Measurements from ENCODE around the gene PCDHB13. TPM values are rescaled to one million over a fixed set of nuclear protein-coding genes. Genes with fewer than 3 reads are reported as not detected.
"Not testable (repeated sequence)": the region's sequence is repeated elsewhere in the genome, so short reads cannot be mapped to it uniquely, and the experiment has no call there.

The PCDHB13 gene
- total and polyA plus RNA-seq, 2 of the 13 experiments (the other 11 are each of a cell fraction or from before 2014, with no cell fraction given), result 0.57 to 0.80 TPM

DNA sequence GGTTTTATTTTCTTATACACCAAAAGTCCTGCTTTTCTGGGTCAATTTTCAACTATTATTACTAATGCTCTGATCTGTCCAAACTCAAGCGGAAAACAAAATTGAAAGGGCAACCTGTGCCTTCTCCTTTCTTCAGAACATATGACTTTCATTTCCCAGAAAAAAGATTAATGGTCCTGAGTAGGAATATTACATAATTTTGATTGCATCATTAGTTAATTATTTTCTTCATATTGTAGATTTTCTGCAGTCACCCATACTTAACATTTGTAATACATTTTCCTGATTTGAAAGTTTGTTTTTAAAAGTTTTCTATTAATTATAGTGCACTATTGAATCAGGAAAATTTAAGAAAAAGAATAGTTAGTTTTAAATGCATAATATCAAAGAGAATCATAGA, 37.8 kb upstream of the PCDHB13 start:
- Histone ChIP-seq H2AFZ (ENCODE audit: low read length) (no peak overlapping the region), H3K27me3 (ENCODE audit: control insufficient read depth in 1 of 2, insufficient read depth in 2 of 2, low read length in 2 of 2) (no peaks in the 10 kb centered on the region; a peak in 1 of 5 replicates), H3K4me1 (ENCODE audit: insufficient read depth, low read length) (no peaks in the 10 kb centered on the region), H3K27ac (ENCODE audit: extremely low read length, insufficient read depth, low read length) (no peak overlapping the region), H3K36me3 (replicated peaks in 1 of 2; ENCODE audit: control insufficient read depth in 1 of 2, insufficient read depth in 2 of 2, low read length in 2 of 2) (no peaks in the 10 kb centered on the region), H3K4me3 (replicated peaks in 1 of 3; ENCODE audit: insufficient read depth in 1 of 3, low read depth in 2 of 3, low read length in 3 of 3) (no peak overlapping the region), H3K9ac (ENCODE audit: insufficient read depth, low read depth, low read length) (no peak overlapping the region), H3K4me2 (ENCODE audit: low read depth, low read length) (no peak overlapping the region), H4K20me1 (ENCODE audit: insufficient read depth, low read length) (no peaks in the 10 kb centered on the region), H3K9me3 (ENCODE audit: low read length) (no peaks in the 10 kb centered on the region), H3K79me2 (ENCODE audit: insufficient read depth, low read length) (no peaks in the 10 kb centered on the region)
- 0% methylated on average over 1 of the region's 1 CpG for WGBS (ENCODE audit: low lambda C conversion rate)
- ATAC-seq, result no peak
- ChIA-PET CTCF (ENCODE audit: low intra/inter-chr PET ratio, low total read pairs) (no interaction called here), POLR2A (no interaction called here)
- FAIRE-seq, result no peak
- in situ Hi-C loops (cut with HindIII; ENCODE audit: extremely low pct_ligation_motif_present, low pct_unique_long_range_greater_than_20kb), result no loop called here
- TF ChIP-seq CEBPB (IDR thresholded peaks at IDR 0.05; ENCODE audit: borderline replicate concordance, low read depth, low read length), result peak; percentile 10; the same call in 1 of the 2 replicates
- TF ChIP-seq ATF7 (IDR thresholded peaks at IDR 0.05), result peak; percentile 47; the same call in 1 of the 2 replicates
- TF ChIP-seq ATF7 (CRISPR knock-in tag; IDR thresholded peaks at IDR 0.05), result no peak
- TF ChIP-seq, protein P1, sequence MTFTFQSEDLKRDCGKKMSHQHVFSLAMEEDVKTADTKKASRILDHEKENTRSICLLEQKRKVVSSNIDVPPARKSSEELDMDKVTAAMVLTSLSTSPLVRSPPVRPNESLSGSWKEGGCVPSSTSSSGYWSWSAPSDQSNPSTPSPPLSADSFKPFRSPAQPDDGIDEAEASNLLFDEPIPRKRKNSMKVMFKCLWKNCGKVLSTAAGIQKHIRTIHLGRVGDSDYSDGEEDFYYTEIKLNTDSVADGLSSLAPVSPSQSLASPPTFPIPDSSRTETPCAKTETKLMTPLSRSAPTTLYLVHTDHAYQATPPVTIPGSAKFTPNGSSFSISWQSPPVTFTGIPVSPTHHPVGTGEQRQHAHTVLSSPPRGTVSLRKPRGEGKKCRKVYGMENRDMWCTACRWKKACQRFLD (CRISPR knock-in tag; IDR thresholded peaks at IDR 0.05; ENCODE audit: borderline replicate concordance), result no peak
- BruUV-seq (replicated peaks), result no TSS peak
- intact Hi-C loops (cut with micrococcal nuclease; ENCODE audit: unreplicated experiment), result no loop called here
- no peak for DNase-seq (ENCODE audit: low spot score)

DNA sequence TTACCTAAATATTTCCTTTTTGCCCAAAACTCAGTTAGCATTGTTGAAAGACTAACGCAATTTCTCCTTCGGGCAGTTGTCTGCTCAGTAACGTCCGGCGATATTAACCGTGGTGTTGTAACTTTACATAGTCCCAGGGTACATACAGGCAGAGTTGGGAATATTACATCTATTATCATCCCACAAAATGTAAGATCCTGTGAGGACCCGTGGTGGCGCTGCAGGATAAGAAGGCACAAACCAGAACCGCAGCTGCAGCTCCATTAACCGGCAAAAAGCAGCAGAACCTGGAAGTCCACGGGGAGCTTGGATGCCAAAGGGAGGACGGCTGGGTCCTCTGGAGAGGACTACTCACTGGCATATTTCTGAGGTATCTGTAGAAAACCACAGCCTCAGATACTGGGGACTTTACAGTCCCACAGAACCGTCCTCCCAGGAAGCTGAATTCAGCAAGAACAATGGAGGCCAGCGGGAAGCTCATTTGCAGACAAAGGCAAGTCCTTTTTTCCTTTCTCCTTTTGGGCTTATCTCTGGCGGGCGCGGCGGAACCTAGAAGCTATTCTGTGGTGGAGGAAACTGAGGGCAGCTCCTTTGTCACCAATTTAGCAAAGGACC, 36.0 kb upstream of the PCDHB13 start, which contains the start of gene PCDHB8:
TSS of gene PCDHB8 (plus strand) at position 214 of the 615 bp plus-strand sequence. CDS start at position 459, 245 bp downstream.
- CTCF ChIA-PET (ENCODE audit: low intra/inter-chr PET ratio, low total read pairs), result interaction anchor here (1.0 kb wide), 1 partner anchor 9 kb away, joined by 3 read pairs; the partner anchor contains the start of gene PCDHB9
- peak; percentile 66 for FAIRE-seq
- BruUV-seq (replicated peaks), result not testable (repeated sequence)

DNA sequence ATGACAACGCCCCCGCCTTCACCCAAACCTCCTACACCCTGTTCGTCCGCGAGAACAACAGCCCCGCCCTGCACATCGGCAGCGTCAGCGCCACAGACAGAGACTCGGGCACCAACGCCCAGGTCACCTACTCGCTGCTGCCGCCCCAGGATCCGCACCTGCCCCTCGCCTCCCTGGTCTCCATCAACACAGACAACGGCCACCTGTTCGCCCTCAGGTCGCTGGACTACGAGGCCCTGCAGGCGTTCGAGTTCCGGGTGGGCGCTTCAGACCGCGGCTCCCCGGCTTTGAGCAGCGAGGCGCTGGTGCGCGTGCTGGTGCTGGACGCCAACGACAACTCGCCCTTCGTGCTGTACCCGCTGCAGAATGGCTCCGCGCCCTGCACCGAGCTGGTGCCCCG, 34.3 kb upstream of the PCDHB13 start:
- BruUV-seq (replicated peaks); POLR2A ChIA-PET; ATAC-seq: not testable (repeated sequence)

More for the DNA sequence above, 36.0 kb upstream of the PCDHB13 start, which contains the start of gene PCDHB8:
- in situ Hi-C loops (cut with HindIII; ENCODE audit: extremely low pct_ligation_motif_present, low pct_unique_long_range_greater_than_20kb); H3K27ac ChIP-seq (ENCODE audit: extremely low read length, insufficient read depth, low read length); intact Hi-C loops (cut with micrococcal nuclease; ENCODE audit: unreplicated experiment); H4K20me1 ChIP-seq (ENCODE audit: insufficient read depth, low read length); H2AFZ ChIP-seq (ENCODE audit: low read length); H3K4me2 ChIP-seq (ENCODE audit: low read depth, low read length); H3K9me3 ChIP-seq (ENCODE audit: low read length); H3K9ac ChIP-seq (ENCODE audit: insufficient read depth, low read depth, low read length); POLR2A ChIA-PET; H3K27me3 ChIP-seq (ENCODE audit: control insufficient read depth in 1 of 2, insufficient read depth in 2 of 2, low read length in 2 of 2); H3K36me3 ChIP-seq (replicated peaks in 1 of 2; ENCODE audit: control insufficient read depth in 1 of 2, insufficient read depth in 2 of 2, low read length in 2 of 2); H3K79me2 ChIP-seq (ENCODE audit: insufficient read depth, low read length); H3K4me1 ChIP-seq (ENCODE audit: insufficient read depth, low read length): not testable (repeated sequence)
- peak; percentile 4; the same call in 1 of the 2 replicates for TF ChIP-seq SMC3 (IDR thresholded peaks at IDR 0.05; ENCODE audit: low read length)
- TF ChIP-seq, protein P2, sequence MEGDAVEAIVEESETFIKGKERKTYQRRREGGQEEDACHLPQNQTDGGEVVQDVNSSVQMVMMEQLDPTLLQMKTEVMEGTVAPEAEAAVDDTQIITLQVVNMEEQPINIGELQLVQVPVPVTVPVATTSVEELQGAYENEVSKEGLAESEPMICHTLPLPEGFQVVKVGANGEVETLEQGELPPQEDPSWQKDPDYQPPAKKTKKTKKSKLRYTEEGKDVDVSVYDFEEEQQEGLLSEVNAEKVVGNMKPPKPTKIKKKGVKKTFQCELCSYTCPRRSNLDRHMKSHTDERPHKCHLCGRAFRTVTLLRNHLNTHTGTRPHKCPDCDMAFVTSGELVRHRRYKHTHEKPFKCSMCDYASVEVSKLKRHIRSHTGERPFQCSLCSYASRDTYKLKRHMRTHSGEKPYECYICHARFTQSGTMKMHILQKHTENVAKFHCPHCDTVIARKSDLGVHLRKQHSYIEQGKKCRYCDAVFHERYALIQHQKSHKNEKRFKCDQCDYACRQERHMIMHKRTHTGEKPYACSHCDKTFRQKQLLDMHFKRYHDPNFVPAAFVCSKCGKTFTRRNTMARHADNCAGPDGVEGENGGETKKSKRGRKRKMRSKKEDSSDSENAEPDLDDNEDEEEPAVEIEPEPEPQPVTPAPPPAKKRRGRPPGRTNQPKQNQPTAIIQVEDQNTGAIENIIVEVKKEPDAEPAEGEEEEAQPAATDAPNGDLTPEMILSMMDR (CRISPR knock-in tag; IDR thresholded peaks at IDR 0.05), result peak; percentile 44
- 27% methylated on average over 13 of the region's 18 CpGs for WGBS (ENCODE audit: low lambda C conversion rate)
- peak; percentile 25 for DNase-seq (ENCODE audit: low spot score)
- peak; percentile 91 for ATAC-seq
- peak within 1 kb of the TSS in 1 of 3 experiments; percentile 23; a peak in 1 of 6 replicates for H3K4me3 ChIP-seq (replicated peaks in 1 of 3; ENCODE audit: insufficient read depth in 1 of 3, low read depth in 2 of 3, low read length in 3 of 3)

More for the DNA sequence above, 34.3 kb upstream of the PCDHB13 start:
- WGBS (ENCODE audit: low lambda C conversion rate), result 87% methylated on average over 17 of the region's 39 CpGs
- H3K79me2 ChIP-seq (ENCODE audit: insufficient read depth, low read length); H3K36me3 ChIP-seq (replicated peaks in 1 of 2; ENCODE audit: control insufficient read depth in 1 of 2, insufficient read depth in 2 of 2, low read length in 2 of 2); H3K27me3 ChIP-seq (ENCODE audit: control insufficient read depth in 1 of 2, insufficient read depth in 2 of 2, low read length in 2 of 2); H2AFZ ChIP-seq (ENCODE audit: low read length); H3K9ac ChIP-seq (ENCODE audit: insufficient read depth, low read depth, low read length); H3K4me3 ChIP-seq (replicated peaks in 1 of 3; ENCODE audit: insufficient read depth in 1 of 3, low read depth in 2 of 3, low read length in 3 of 3); DNase-seq (ENCODE audit: low spot score); H3K4me2 ChIP-seq (ENCODE audit: low read depth, low read length); H3K27ac ChIP-seq (ENCODE audit: extremely low read length, insufficient read depth, low read length); H3K4me1 ChIP-seq (ENCODE audit: insufficient read depth, low read length); H4K20me1 ChIP-seq (ENCODE audit: insufficient read depth, low read length); FAIRE-seq; H3K9me3 ChIP-seq (ENCODE audit: low read length); in situ Hi-C loops (cut with HindIII; ENCODE audit: extremely low pct_ligation_motif_present, low pct_unique_long_range_greater_than_20kb); intact Hi-C loops (cut with micrococcal nuclease; ENCODE audit: unreplicated experiment): not testable (repeated sequence)
- CTCF ChIA-PET (ENCODE audit: low intra/inter-chr PET ratio, low total read pairs), result interaction anchor here (1.0 kb wide), 1 partner anchor 30 kb away, joined by 3 read pairs; the partner anchor contains the start of gene PCDHB6

Measured in HepG2 (cell line).